GM12875 (cell line): ENCODE measurements around the gene MBP.

Experiments used
- H3K4me3 ChIP-seq: one replicate; pipeline ENCODE4 v1.5.1; 2011; ENCODE audit warnings: low read depth, low read length, control low read depth
- CTCF ChIP-seq: IDR thresholded peaks from 2 replicates; pipeline ENCODE4 v1.5.1; 2011; ENCODE audit warnings: low read depth, mild to moderate bottlenecking, control low read depth, inconsistent platforms, low read length, moderate library complexity, borderline replicate concordance; ENCODE audit not compliant: insufficient read depth

The MBP gene

DNA sequence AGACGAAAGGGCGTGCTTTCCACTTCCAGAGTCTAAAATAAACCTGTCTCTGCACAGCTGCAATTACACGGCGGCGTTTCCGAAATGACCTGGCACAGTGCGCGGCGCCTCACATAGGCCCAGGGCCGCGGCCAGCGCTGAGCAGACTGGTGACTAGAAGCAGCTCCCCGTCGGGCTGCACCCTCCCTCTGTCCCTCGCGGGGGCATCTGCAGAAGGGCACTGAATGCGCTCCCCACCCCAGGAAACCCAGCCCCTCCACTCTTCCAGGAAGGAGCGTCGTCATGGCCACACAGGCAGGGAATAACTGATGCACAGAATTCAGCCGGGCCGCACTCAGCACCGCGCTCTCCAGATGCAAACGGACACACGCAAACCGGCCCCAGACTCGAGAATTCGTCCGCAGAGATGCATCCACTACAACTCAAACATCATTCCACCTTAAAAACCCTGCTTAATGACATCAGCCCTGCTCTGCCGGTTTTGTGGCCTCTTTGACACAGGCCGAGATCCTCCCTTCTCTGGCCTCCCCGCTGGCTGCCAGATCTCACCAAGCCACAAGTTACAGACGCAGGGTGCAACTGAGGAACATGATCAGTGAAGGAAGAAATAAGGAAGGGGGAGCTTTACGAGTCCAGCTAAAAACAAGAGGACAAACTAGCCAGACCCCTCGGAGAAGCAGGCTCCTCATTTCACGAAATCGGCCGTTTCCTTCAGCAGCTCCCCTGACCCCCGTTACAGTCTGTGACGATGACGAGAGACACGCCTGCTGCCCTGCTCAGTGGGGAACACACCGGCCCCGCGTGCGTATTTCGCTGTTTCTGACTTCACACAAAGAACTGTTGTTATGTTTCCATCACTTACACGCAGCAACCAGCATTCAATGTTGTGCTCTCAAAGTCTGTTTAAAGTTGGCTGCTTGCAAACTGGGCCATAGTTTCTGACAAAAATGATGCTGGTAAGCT is 40.2 kb downstream of the MBP start:
- H3K4me3 ChIP-seq: no peak overlapping the region
- no peak for TF ChIP-seq CTCF

DNA sequence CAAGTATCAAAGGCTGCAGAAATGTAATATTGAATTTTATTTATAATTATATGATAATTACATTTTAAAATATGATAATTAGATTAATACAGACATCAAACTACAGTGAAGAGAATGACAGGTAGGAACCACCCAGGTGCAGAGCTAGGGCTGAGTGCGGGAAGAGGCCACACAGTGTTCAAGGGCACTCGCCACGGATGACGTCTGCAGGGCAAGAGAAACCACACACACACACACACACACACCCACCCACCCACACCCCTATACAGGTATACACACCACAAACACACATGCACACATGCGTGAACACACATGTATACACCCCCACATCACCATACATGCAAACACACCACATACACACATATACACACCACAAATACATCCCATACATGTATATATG is 41.2 kb downstream of the MBP start:
- no peak for TF ChIP-seq CTCF

DNA sequence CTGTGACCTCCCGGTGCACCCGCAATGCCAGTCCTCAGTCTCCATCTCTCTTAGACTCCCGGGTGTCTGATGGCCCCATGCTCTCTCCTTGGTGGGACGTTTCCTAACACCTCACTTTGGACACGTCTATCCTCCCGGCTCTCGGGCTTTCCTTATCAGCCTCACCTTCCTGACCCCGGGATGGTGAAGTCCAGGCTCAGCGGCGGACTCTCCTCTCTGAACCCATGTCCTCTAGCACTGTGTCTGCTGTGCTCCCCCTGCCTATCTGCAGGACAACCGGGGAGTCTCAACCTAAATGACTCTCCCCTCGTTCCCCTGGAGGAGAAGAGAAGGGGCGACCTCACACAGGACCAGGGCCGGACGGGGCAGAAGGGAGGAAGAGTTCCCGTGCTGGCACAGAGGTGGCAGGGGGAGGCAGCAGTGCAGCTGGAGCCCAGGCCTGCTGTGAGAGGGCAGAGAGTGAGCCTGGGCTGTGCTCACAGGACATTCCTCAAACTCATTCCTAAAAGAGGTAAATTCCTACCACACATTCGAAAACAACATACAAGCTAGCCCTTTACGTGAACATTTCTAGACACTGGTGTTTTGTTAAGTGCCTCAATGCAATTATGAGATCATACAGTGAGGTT is 41.9 kb downstream of the MBP start:
- H3K4me3 ChIP-seq: no peak overlapping the region
- no peak for TF ChIP-seq CTCF

More for the DNA sequence above, 41.2 kb downstream of the MBP start:
- H3K4me3 ChIP-seq: no peak overlapping the region

DNA sequence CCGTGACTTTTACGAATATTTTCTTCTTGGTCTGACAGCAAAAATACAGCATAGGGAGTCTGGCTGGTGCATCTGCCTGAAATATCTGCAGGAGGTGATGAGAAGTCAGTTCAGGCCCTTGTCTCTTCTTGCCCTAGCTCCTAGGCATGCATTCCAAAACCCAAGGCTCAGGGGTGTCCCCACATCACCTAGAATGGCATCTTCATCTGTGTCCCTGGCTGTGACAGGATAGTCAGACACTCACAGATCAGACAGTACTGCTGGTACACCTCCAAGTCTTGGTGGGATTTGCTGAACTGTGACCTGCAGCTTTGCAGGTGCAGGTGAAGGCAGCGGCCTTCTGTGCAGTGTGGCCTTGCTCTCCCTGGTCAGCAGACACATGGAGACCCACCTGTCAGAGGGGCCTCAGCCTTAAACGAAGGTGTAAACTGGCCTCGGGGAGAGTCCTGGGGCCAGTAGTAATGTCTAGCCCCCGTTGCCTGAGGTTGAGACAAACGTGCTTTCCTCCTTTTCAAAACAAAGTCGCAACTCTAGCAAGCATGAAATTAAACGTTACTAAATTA is 42.8 kb downstream of the MBP start:
- TF ChIP-seq CTCF: no peak

GRCh38 chr18:77088963-77089722 is 43.4 kb downstream of the MBP start:
- no peak for TF ChIP-seq CTCF
- no peak overlapping the region for H3K4me3 ChIP-seq

More for the DNA sequence above, 42.8 kb downstream of the MBP start:
- H3K4me3 ChIP-seq: no peak overlapping the region

- H3K4me3 ChIP-seq: no peak overlapping the region
- TF ChIP-seq CTCF: no peak
These were observed 45.0 kb downstream of the MBP start for GRCh38 chr18:77087393-77088141.
